ENCODE results near the gene NFATC3.

The NFATC3 gene

GRCh38 chr16:68265078-68265920 lies 180.1 kb downstream of the NFATC3 start:
- H3K4me3 ChIP-seq (ENCODE audit: low read length) = peak overlapping the region; percentile 82
- no peak for TF ChIP-seq CTCF (IDR thresholded peaks at IDR 0.05; ENCODE audit: insufficient read depth, low read depth, low read length, missing control alignments)
- DNase-seq (ENCODE audit: low read depth) = peak; percentile 86

GRCh38 chr16:68267612-68268405 lies 182.6 kb downstream of the NFATC3 start:
- H3K4me3 ChIP-seq (ENCODE audit: low read length) = no peak overlapping the region
- TF ChIP-seq CTCF (IDR thresholded peaks at IDR 0.05; ENCODE audit: insufficient read depth, low read depth, low read length, missing control alignments) = no peak
- DNase-seq (ENCODE audit: low read depth) = no peak

- no peak for TF ChIP-seq CTCF (IDR thresholded peaks at IDR 0.05; ENCODE audit: insufficient read depth, low read depth, low read length, missing control alignments)
- no peak overlapping the region for H3K4me3 ChIP-seq (ENCODE audit: low read length)
- DNase-seq (ENCODE audit: low read depth) = no peak
These were observed 184.6 kb downstream of the NFATC3 start for GRCh38 chr16:68269793-68270192.

GRCh38 chr16:68270353-68270752 lies 185.2 kb downstream of the NFATC3 start:
- no peak for TF ChIP-seq CTCF (IDR thresholded peaks at IDR 0.05; ENCODE audit: insufficient read depth, low read depth, low read length, missing control alignments)
- no peak overlapping the region for H3K4me3 ChIP-seq (ENCODE audit: low read length)
- no peak for DNase-seq (ENCODE audit: low read depth)

- no peak for TF ChIP-seq CTCF (IDR thresholded peaks at IDR 0.05; ENCODE audit: insufficient read depth, low read depth, low read length, missing control alignments)
- H3K4me3 ChIP-seq (ENCODE audit: low read length) = no peak overlapping the region
- peak; percentile 36 for DNase-seq (ENCODE audit: low read depth)
These were observed 187.5 kb downstream of the NFATC3 start for GRCh38 chr16:68272507-68273209.

- peak; percentile 30 for DNase-seq (ENCODE audit: low read depth)
- no peak overlapping the region for H3K4me3 ChIP-seq (ENCODE audit: low read length)
- no peak for TF ChIP-seq CTCF (IDR thresholded peaks at IDR 0.05; ENCODE audit: insufficient read depth, low read depth, low read length, missing control alignments)
These were observed 188.3 kb downstream of the NFATC3 start for GRCh38 chr16:68273459-68273858.

Data from epithelial cell of esophagus (primary cell).